H1 (cell line): ENCODE results near the gene GFAP.

Source experiments
- CHD1 ChIP-seq: IDR thresholded peaks from 2 replicates; pipeline ENCODE4 v1.6.1; 2012; ENCODE audit warnings: low read depth, low read length, improper control_type of control experiment
- EZH2 ChIP-seq: fragments of 200-600 bp; sonication (generic); IDR thresholded peaks from 2 replicates; pipeline ENCODE4 v1.7.1; 2012; ENCODE audit warnings: low read depth, mild to moderate bottlenecking, moderate library complexity, low read length, inconsistent platforms; ENCODE audit not compliant: severe bottlenecking
- POLR2AphosphoS5 ChIP-seq: IDR thresholded peaks from 2 replicates; pipeline ENCODE4 v1.6.1; 2011; ENCODE audit warnings: low read depth, low read length
- TAF1 ChIP-seq: IDR thresholded peaks from 2 replicates; pipeline ENCODE4 v1.6.1; 2011; ENCODE audit warnings: mild to moderate bottlenecking, low read depth, low read length
- TF ChIP-seq, protein P1 (sequence below), 3 experiments: IDR thresholded peaks; 1 replicate in 2 of 3; 2 replicates in 1 of 3; pipeline versions ENCODE4 v1.5.1 to v1.6.1; 2011; ENCODE audit warnings: low read length in 3 of 3, mild to moderate bottlenecking in 3 of 3, inconsistent platforms in 2 of 3, low read depth in 1 of 3, moderate library complexity in 1 of 3; ENCODE audit not compliant: insufficient read depth in 1 of 3; ENCODE audit errors: control extremely low read depth in 1 of 3
- TF ChIP-seq, protein P2 (sequence below): IDR thresholded peaks from 2 replicates; pipeline ENCODE4 v1.6.1; 2012; ENCODE audit warnings: inconsistent platforms

DNA sequence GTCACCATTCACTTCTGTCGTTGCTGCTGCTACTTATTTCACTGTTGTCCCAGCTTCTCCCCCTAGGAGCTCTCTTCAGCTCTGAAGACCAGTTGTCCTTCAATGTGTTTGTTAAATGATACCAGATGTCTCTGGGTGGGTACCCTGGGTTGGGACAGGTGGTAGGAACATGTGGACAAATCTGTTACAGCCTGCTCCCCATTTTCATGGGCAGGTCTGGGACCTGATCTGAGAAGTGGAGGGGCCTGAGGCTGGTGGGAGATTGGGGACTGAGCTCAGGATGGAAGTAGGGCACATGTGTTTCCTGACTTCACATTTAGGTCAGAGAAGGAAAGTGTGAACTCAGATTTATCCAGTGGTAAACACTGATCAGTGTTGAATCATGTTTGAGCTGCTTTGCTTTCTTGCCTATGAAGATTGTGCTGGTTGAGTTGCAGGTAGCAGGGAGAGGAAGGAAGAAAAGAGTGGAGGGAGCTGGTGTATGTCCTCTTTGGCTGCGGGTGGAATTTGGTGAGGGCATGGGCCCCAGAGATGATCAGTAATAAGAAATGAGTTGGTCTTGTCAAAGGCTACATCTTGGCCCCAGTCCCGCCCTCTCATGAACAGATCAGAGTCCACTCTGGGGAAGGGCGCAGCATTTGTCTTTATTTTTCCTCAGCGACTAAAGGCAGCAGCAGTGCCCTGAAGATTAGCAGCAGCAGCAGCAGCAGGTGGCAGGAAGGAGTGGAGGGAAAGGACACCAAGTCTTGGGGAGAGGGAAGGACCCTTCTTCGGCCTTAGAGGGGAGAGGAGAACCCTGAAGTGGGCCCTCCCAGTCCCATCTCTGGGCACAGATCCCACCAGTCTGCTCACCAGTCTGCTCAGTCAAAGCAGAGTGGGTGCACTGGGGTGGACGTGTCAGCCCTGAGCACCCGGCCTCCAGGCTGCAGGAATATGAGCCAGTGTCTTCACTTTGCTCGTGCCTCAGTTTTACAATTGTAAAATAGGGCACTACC lies 10.0 kb downstream of the GFAP start:
- TF ChIP-seq TAF1 (no peak), POLR2AphosphoS5 (no peak), CHD1 (no peak), EZH2 (no peak)
- TF ChIP-seq, protein P1, sequence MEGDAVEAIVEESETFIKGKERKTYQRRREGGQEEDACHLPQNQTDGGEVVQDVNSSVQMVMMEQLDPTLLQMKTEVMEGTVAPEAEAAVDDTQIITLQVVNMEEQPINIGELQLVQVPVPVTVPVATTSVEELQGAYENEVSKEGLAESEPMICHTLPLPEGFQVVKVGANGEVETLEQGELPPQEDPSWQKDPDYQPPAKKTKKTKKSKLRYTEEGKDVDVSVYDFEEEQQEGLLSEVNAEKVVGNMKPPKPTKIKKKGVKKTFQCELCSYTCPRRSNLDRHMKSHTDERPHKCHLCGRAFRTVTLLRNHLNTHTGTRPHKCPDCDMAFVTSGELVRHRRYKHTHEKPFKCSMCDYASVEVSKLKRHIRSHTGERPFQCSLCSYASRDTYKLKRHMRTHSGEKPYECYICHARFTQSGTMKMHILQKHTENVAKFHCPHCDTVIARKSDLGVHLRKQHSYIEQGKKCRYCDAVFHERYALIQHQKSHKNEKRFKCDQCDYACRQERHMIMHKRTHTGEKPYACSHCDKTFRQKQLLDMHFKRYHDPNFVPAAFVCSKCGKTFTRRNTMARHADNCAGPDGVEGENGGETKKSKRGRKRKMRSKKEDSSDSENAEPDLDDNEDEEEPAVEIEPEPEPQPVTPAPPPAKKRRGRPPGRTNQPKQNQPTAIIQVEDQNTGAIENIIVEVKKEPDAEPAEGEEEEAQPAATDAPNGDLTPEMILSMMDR (IDR thresholded peaks at IDR 0.05; ENCODE audit: control extremely low read depth in 1 of 3, insufficient read depth in 1 of 3, low read depth in 1 of 3, low read length in 3 of 3), result no peak
- TF ChIP-seq, protein P2, sequence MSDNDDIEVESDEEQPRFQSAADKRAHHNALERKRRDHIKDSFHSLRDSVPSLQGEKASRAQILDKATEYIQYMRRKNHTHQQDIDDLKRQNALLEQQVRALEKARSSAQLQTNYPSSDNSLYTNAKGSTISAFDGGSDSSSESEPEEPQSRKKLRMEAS, result no peak
